Bronchial epithelial cell (primary cell): ENCODE results near the gene MANBA. TPM values are rescaled to one million over a fixed set of nuclear protein-coding genes. Genes with fewer than 3 reads are reported as not detected.

Experiments used
- DNase-seq: peaks from one replicate; pipeline ENCODE4 v3.0.0-alpha.2; 2010; ENCODE audit warnings: low read depth
- FAIRE-seq: peaks from 2 replicates; lab custom pipeline; 2011; peaks lifted over from hg19 to GRCh38; lab: Jason Lieb, UNC
- H3K27me3 ChIP-seq: 2 replicates; pipeline ENCODE4 v1.5.1; 2011; ENCODE audit warnings: low read length; ENCODE audit not compliant: control insufficient read depth, insufficient read depth
- H3K36me3 ChIP-seq: 2 replicates; pipeline ENCODE4 v1.5.1; 2011; ENCODE audit warnings: low read length; ENCODE audit not compliant: control insufficient read depth, insufficient read depth
- H3K4me3 ChIP-seq: 2 replicates; pipeline ENCODE4 v1.5.1; 2011; ENCODE audit warnings: mild to moderate bottlenecking, low read depth, low read length, control low read depth
- CTCF ChIP-seq: IDR thresholded peaks from 2 replicates; pipeline ENCODE4 v1.5.1; 2011; ENCODE audit warnings: mild to moderate bottlenecking, moderate library complexity, low read length, control low read depth, inconsistent platforms; ENCODE audit not compliant: insufficient read depth, severe bottlenecking
- total RNA-seq: library from RNA; depleted of rRNA; stranded (reverse); fragments of >200 nt; gene quantifications from 2 replicates; pipeline ENCODE4 v1.2.1, GENCODE V29; 2014

MANBA gene
- total RNA-seq, 1 donor from 2014 or later: 60.3 TPM

DNA sequence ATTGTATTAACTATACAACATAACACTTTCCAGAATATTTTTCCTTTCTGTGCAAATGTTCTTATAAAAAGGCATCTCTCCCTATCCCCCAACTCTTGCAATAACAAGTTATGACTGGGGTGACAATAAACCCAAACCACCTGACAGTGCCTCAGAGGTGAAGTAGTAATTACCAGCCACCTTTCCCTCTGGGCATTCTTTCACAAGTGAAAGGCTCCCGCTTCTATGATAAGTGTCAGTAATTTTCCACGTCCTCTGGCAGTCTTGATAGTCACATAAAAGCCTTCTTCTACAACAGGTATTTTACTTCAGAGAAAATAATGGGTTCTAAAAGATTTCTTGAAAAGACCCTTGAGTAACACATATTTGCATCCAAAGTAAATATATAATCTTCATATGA is 82.7 kb downstream of the MANBA start:
- Histone ChIP-seq H3K27me3 (no peaks in the 10 kb centered on the region), H3K4me3 (no peak overlapping the region), H3K36me3 (no peaks in the 10 kb centered on the region)
- no peak for FAIRE-seq
- DNase-seq: peak; percentile 26
- TF ChIP-seq CTCF: no peak

- no peaks in the 10 kb centered on the region for H3K27me3 ChIP-seq
- DNase-seq (no peak), FAIRE-seq (no peak)
- H3K36me3 ChIP-seq: peaks cover 2% of the 10 kb centered on the region
- H3K4me3 ChIP-seq: no peak overlapping the region
- TF ChIP-seq CTCF: no peak
These were observed 85.6 kb downstream of the MANBA start for GRCh38 chr4:102675141-102675540.

- no peaks in the 10 kb centered on the region for H3K36me3 ChIP-seq
- no peak for TF ChIP-seq CTCF
- DNase-seq (no peak), FAIRE-seq (no peak)
- H3K27me3 ChIP-seq: no peaks in the 10 kb centered on the region
- no peak overlapping the region for H3K4me3 ChIP-seq
These were observed 93.8 kb downstream of the MANBA start for GRCh38 chr4:102667001-102667400.

- Histone ChIP-seq H3K27me3 (no peaks in the 10 kb centered on the region), H3K4me3 (no peak overlapping the region), H3K36me3 (no peaks in the 10 kb centered on the region)
- DNase-seq (peak; percentile 97), FAIRE-seq (no peak)
- TF ChIP-seq CTCF: no peak
These were observed 95.2 kb downstream of the MANBA start for GRCh38 chr4:102665527-102665926.

GRCh38 chr4:102663073-102663472 is 97.7 kb downstream of the MANBA start:
- FAIRE-seq (no peak), DNase-seq (peak; percentile 80)
- H3K36me3 ChIP-seq: no peaks in the 10 kb centered on the region
- no peak overlapping the region for H3K4me3 ChIP-seq
- no peak for TF ChIP-seq CTCF
- H3K27me3 ChIP-seq: no peaks in the 10 kb centered on the region

DNA sequence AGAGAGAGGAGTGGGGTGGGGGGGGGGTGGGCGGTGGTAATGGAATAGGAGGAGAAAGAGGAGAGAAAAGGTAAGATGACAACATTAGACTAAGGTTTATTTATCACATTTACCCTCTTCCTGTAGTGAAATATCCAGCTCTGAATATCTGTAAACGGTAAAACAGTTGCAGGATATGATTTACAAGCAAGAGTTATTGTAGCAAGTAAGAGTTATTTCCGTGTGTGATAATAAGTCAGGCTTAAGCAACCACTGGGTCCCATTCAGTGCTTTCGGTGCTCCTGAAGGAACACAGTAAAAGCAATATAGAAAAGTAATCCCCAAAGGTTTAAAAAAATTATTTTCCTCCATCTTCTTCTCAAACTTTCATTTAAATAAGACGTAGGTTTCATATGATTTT is 103.6 kb downstream of the MANBA start:
- no peak for TF ChIP-seq CTCF
- DNase-seq (no peak), FAIRE-seq (no peak)
- Histone ChIP-seq H3K4me3 (no peak overlapping the region), H3K36me3 (no peaks in the 10 kb centered on the region), H3K27me3 (no peaks in the 10 kb centered on the region)
